ENCODE results near the gene CDV3. TPM values are rescaled to one million over a fixed set of nuclear protein-coding genes. Genes with fewer than 3 reads are reported as not detected.

CDV3 gene
- total and polyA plus RNA-seq, 7 donors, result 63.7 to 120 (median 102) TPM

DNA sequence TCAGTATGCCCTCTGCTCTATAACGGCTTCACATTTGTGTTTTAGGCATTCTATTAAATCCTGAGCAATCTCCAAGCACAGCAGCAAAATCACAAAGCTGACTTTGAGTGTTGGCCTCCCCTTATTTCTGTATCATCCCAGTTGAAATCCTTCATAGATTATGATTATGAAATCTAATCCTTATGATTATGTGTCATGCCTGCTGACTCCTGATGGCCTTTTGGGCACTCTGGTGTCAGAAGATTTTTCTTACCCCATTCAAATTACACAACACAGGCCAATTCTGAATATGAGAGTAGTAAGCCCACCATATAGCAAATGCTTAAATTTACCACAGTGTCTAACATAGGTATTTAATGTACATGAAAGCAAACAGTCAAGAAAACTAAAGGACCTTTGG lies 34.3 kb downstream of the CDV3 start:
- TF ChIP-seq POLR2AphosphoS5 (IDR thresholded peaks at IDR 0.05) (no peak), POLR2A (IDR thresholded peaks at IDR 0.05) (no peak), EP300 (IDR thresholded peaks at IDR 0.05) (no peak)
- TF ChIP-seq, protein P1, sequence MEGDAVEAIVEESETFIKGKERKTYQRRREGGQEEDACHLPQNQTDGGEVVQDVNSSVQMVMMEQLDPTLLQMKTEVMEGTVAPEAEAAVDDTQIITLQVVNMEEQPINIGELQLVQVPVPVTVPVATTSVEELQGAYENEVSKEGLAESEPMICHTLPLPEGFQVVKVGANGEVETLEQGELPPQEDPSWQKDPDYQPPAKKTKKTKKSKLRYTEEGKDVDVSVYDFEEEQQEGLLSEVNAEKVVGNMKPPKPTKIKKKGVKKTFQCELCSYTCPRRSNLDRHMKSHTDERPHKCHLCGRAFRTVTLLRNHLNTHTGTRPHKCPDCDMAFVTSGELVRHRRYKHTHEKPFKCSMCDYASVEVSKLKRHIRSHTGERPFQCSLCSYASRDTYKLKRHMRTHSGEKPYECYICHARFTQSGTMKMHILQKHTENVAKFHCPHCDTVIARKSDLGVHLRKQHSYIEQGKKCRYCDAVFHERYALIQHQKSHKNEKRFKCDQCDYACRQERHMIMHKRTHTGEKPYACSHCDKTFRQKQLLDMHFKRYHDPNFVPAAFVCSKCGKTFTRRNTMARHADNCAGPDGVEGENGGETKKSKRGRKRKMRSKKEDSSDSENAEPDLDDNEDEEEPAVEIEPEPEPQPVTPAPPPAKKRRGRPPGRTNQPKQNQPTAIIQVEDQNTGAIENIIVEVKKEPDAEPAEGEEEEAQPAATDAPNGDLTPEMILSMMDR (IDR thresholded peaks at IDR 0.05), result no peak
- Histone ChIP-seq H3K4me1 (no peaks in the 10 kb centered on the region), H3K9me3 (no peaks in the 10 kb centered on the region), H3K27me3 (no peaks in the 10 kb centered on the region), H3K4me3 (no peak overlapping the region), H3K27ac (no peak overlapping the region), H3K36me3 (peaks cover 9 to 80% (median 22%) of the 10 kb centered on the region in 4 donors)
- 96 to 97% methylated on average over 1 of the region's 1 CpG for WGBS, 2 donors
- DNase-seq, result no peak
- intact Hi-C loops (cut with DNase I), result no loop called here

DNA sequence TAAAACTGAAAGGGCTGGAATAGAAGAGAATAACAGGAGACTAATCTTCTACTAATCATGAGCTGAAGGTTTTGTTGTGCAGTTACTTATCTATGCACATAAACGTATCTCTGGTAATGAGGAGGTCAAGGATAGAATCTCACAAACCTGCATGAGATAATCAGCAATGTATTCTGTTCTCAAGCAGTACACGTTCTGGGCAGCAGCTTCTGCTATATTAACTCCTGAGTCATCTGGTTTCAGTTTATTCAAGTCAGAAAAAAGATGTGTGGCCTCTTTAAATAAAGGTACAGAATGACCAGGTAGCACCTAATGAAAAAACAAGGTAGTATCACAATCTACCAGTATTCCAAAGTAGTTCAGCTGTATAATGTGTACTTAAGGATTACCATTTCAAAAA lies 34.9 kb downstream of the CDV3 start:
- intact Hi-C loops (cut with DNase I), result no loop called here
- H3K27me3 ChIP-seq, result no peaks in the 10 kb centered on the region
- peaks cover 9 to 85% (median 22%) of the 10 kb centered on the region in 4 donors for H3K36me3 ChIP-seq
- TF ChIP-seq POLR2AphosphoS5 (IDR thresholded peaks at IDR 0.05) (no peak), EP300 (IDR thresholded peaks at IDR 0.05) (no peak), POLR2A (IDR thresholded peaks at IDR 0.05) (no peak)
- TF ChIP-seq, protein P1 (IDR thresholded peaks at IDR 0.05), result no peak
- 65 to 85% methylated on average over 2 of the region's 2 CpGs for WGBS, 2 donors
- H3K4me1 ChIP-seq, result no peaks in the 10 kb centered on the region
- no peak overlapping the region for H3K27ac ChIP-seq
- no peak for DNase-seq
- no peak overlapping the region for H3K4me3 ChIP-seq
- H3K9me3 ChIP-seq, result no peaks in the 10 kb centered on the region

DNA sequence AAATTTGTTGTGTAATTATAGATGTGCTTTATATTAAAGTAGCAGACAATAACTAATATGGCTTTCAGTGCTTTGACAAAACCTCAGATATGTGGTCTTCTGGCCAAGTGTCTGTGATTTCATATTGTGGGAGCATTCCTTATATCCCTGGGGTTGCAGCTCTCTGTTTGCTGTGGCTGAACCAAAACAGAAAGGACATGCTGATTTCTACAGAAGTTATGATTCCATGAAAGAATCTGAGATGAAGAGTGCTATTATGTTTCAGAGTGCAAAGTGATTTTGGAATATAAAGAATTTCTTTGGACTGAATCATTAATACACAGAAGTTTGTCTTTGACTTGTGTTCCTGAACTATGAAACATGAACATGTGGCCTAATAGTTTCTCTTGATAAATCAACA lies 36.5 kb downstream of the CDV3 start:
- H3K4me3 ChIP-seq, result no peak overlapping the region
- H3K4me1 ChIP-seq, result no peaks in the 10 kb centered on the region
- H3K36me3 ChIP-seq, result peaks cover 9 to 74% (median 22%) of the 10 kb centered on the region in 4 donors
- H3K27ac ChIP-seq, result no peak overlapping the region
- H3K9me3 ChIP-seq, result no peaks in the 10 kb centered on the region
- DNase-seq, result no peak
- TF ChIP-seq, protein P1 (IDR thresholded peaks at IDR 0.05), result no peak
- TF ChIP-seq POLR2AphosphoS5 (IDR thresholded peaks at IDR 0.05) (no peak), POLR2A (IDR thresholded peaks at IDR 0.05) (no peak), EP300 (IDR thresholded peaks at IDR 0.05) (no peak)
- no peaks in the 10 kb centered on the region for H3K27me3 ChIP-seq
- intact Hi-C loops (cut with DNase I), result no loop called here

DNA sequence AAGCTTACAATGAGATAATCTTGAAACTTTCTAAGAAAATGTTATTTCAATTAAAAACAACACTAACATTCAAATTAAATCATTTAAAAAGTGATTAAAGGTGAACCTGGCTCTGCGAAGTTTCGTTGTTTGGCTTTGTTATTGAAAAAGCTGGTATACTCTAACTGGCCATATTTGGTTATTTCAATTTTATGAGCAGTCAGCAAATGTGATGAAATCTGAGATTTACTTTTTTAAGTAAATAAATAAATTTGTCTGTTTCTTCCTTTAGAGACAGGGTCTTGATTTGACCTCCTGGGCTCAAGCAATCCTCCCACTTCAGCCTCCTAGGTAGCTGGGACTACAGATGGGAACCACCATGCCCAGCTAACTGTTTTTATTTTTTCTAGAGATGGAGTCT lies 38.0 kb downstream of the CDV3 start:
- intact Hi-C loops (cut with DNase I), result no loop called here
- H3K36me3 ChIP-seq, result peaks cover 9 to 84% (median 28%) of the 10 kb centered on the region in 4 donors

More for the DNA sequence above, 38.0 kb downstream of the CDV3 start:
- TF ChIP-seq EP300 (IDR thresholded peaks at IDR 0.05) (no peak), POLR2AphosphoS5 (IDR thresholded peaks at IDR 0.05) (no peak), POLR2A (IDR thresholded peaks at IDR 0.05) (no peak)
- TF ChIP-seq, protein P1 (IDR thresholded peaks at IDR 0.05), result no peak
- no peaks in the 10 kb centered on the region for H3K4me1 ChIP-seq
- H3K9me3 ChIP-seq, result no peaks in the 10 kb centered on the region
- 96 to 97% methylated on average over 2 of the region's 2 CpGs for WGBS, 2 donors
- H3K27ac ChIP-seq, result no peak overlapping the region
- no peak for DNase-seq
- no peak overlapping the region for H3K4me3 ChIP-seq
- H3K27me3 ChIP-seq, result no peaks in the 10 kb centered on the region
